H1 (cell line): ENCODE results near the gene ASTL. TPM values are rescaled to one million over a fixed set of nuclear protein-coding genes. Genes with fewer than 3 reads are reported as not detected.

ENCODE experiments used
- CHD7 ChIP-seq: fragments of 300-600 bp; sonication (generic); IDR thresholded peaks from 2 replicates; pipeline ENCODE4 v1.7.1; 2012; ENCODE audit warnings: low read length, moderate library complexity, mild to moderate bottlenecking, inconsistent platforms; ENCODE audit not compliant: insufficient replicate concordance
- HDAC2 ChIP-seq, 2 experiments: fragments of 300-600 bp in 1 of 2; sonication (generic) in 1 of 2; IDR thresholded peaks; 2 replicates each; pipeline ENCODE4 v1.6.1; 2011 to 2012; ENCODE audit warnings: low read depth in 2 of 2, low read length in 2 of 2, mild to moderate bottlenecking in 2 of 2, moderate library complexity in 2 of 2, borderline replicate concordance in 1 of 2, inconsistent platforms in 1 of 2
- KDM5A ChIP-seq: fragments of 200-600 bp; IDR thresholded peaks from 2 replicates; pipeline ENCODE4 v1.7.1; 2012; ENCODE audit warnings: mild to moderate bottlenecking, low read length, inconsistent platforms, mixed read lengths
- MAFK ChIP-seq: IDR thresholded peaks from 2 replicates; pipeline ENCODE4 v1.6.1; 2012; ENCODE audit warnings: low read depth, mild to moderate bottlenecking, improper control_type of control experiment, low read length
- NANOG ChIP-seq: IDR thresholded peaks from 2 replicates; pipeline ENCODE4 v1.6.1; 2011; ENCODE audit warnings: low read length, low read depth, mild to moderate bottlenecking, inconsistent platforms; ENCODE audit not compliant: insufficient read depth, poor library complexity, severe bottlenecking
- POU5F1 ChIP-seq: IDR thresholded peaks from 2 replicates; pipeline ENCODE4 v1.6.1; 2011; ENCODE audit warnings: low read depth, mild to moderate bottlenecking, low read length, moderate library complexity
- RAD21 ChIP-seq, 2 experiments: IDR thresholded peaks in 1 of 2; conservative IDR thresholded peaks in 1 of 2; 2 replicates each; pipeline ENCODE4 v1.6.1; 2011; ENCODE audit warnings: low read depth in 2 of 2, low read length in 2 of 2, improper control_type of control experiment in 1 of 2, inconsistent platforms in 1 of 2, mild to moderate bottlenecking in 1 of 2, moderate library complexity in 1 of 2
- RFX5 ChIP-seq: IDR thresholded peaks from 2 replicates; pipeline ENCODE4 v1.6.1; 2011; ENCODE audit warnings: low read depth, low read length, improper control_type of control experiment, borderline replicate concordance
- RXRA ChIP-seq: IDR thresholded peaks from 2 replicates; pipeline ENCODE4 v1.6.1; 2011; ENCODE audit warnings: low read depth, mild to moderate bottlenecking, low read length, moderate library complexity; ENCODE audit not compliant: insufficient read depth
- polyA plus RNA-seq, 7 experiments: library from polyadenylated mRNA; depleted of rRNA in 3 of 7; stranded (reverse) in 5 of 7; unstranded in 2 of 7; fragments of >200 nt in 5 of 7; fragments of 200-250 nt in 2 of 7; gene quantifications; 1 replicate in 5 of 7; 2 replicates in 1 of 7; 4 replicates in 1 of 7; pipeline versions ENCODE4 v1.2.1 to v1.2.3, GENCODE V29; 2011 to 2013; ENCODE audit warnings: missing spikeins in 2 of 7, mixed read lengths in 2 of 7
- total RNA-seq: library from RNA; stranded (reverse); fragmentation: NEBNext Ultra II Directional; extraction: Animal tissue kit (Norgen Biotek cat#: 25700); gene quantifications from 2 replicates; pipeline ENCODE4 v1.2.1, GENCODE V29; 2021
- TF ChIP-seq, protein P1 (sequence below): IDR thresholded peaks from 2 replicates; pipeline ENCODE4 v1.6.1; 2011; ENCODE audit warnings: low read length, improper control_type of control experiment

Gene ASTL
- total and polyA plus RNA-seq, 2 of the 8 experiments (the other 6 are each of a cell fraction or from before 2014, with no cell fraction given) = 0.60 to 1.4 TPM

DNA sequence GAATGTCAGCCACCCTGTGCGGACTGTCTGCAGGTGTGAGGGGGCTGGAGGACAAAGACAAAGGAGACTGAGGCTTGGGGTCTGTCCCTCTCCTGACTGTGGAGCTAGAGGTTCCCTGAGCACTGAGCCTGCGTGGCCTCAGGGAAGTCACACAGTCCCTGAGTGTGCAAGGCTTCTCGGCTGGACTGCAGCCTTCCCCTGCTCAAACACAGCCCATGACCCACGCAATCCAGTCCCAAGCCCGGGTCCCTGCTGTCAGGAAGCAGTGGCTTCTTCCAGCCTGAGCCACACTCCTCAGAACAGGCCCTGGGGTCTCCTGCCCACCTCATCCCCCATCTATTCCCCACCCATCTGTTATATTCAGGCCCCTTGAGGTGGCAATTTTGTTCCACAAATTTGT is 2.7 kb downstream of the ASTL start (continued):
- TF ChIP-seq CHD7 = no peak
- TF ChIP-seq NANOG = no peak
- TF ChIP-seq RFX5 = no peak
- TF ChIP-seq MAFK = no peak
- TF ChIP-seq RAD21 (IDR thresholded peaks at IDR 0.05 in 1 of 2, conservative IDR thresholded peaks at IDR 0.05 in 1 of 2; ENCODE audit: low read depth in 2 of 2, low read length in 2 of 2) = no peak
- TF ChIP-seq HDAC2 (IDR thresholded peaks at IDR 0.05; ENCODE audit: borderline replicate concordance in 1 of 2, low read depth in 2 of 2, low read length in 2 of 2) = no peak
- no peak for TF ChIP-seq KDM5A
- TF ChIP-seq, protein P1, sequence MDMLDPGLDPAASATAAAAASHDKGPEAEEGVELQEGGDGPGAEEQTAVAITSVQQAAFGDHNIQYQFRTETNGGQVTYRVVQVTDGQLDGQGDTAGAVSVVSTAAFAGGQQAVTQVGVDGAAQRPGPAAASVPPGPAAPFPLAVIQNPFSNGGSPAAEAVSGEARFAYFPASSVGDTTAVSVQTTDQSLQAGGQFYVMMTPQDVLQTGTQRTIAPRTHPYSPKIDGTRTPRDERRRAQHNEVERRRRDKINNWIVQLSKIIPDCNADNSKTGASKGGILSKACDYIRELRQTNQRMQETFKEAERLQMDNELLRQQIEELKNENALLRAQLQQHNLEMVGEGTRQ = no peak
- no peak for TF ChIP-seq RXRA
- no peak for TF ChIP-seq POU5F1
